BJ (cell line): Measurements from ENCODE around the gene FZD10. TPM values are rescaled to one million over a fixed set of nuclear protein-coding genes. Genes with fewer than 3 reads are reported as not detected.

Experiments used
- CTCF ChIA-PET: fragments of 350-600 bp; formaldehyde crosslinking; extraction: SDS; loops from one replicate; lab custom pipeline; 2021; ENCODE audit warnings: antibody characterized with exemption, inconsistent platforms; lab: Yijun Ruan, JAX
- POLR2A ChIA-PET: fragments of 300-600 bp; sonication (Branson Sonifier 250); formaldehyde crosslinking; extraction: SDS; loops from one replicate; lab custom pipeline; 2021; ENCODE audit warnings: antibody characterized with exemption; lab: Charles Lee
- DNase-seq: peaks from one replicate; pipeline ENCODE4 v3.0.0-alpha.2; 2011; ENCODE audit warnings: low read depth
- H3K27me3 ChIP-seq: 2 replicates; pipeline ENCODE4 v1.6.0; 2011; ENCODE audit warnings: low read length; ENCODE audit not compliant: control insufficient read depth, insufficient read depth
- H3K36me3 ChIP-seq: 2 replicates; pipeline ENCODE4 v1.5.1; 2011; ENCODE audit warnings: low read length; ENCODE audit not compliant: control insufficient read depth, insufficient read depth
- H3K4me3 ChIP-seq: 2 replicates; pipeline ENCODE4 v1.5.1; 2011; ENCODE audit warnings: low read depth, mild to moderate bottlenecking, control low read depth, low read length
- CTCF ChIP-seq: IDR thresholded peaks from 2 replicates; pipeline ENCODE4 v1.5.1; 2011; ENCODE audit warnings: low read depth, mild to moderate bottlenecking, control low read depth, inconsistent platforms, low read length, moderate library complexity; ENCODE audit not compliant: insufficient read depth
- polyA plus RNA-seq: library from polyadenylated mRNA; depleted of rRNA; stranded (reverse); fragments of >200 nt; gene quantifications from 2 replicates; pipeline ENCODE4 v1.2.3, GENCODE V29; 2011

FZD10 gene
- polyA plus RNA-seq, 1 experiment, result not detected

- ChIA-PET CTCF (no interaction called here), POLR2A (no interaction called here)
- DNase-seq, result no peak
- Histone ChIP-seq H3K27me3 (no peaks in the 10 kb centered on the region), H3K36me3 (no peaks in the 10 kb centered on the region), H3K4me3 (no peak overlapping the region)
- TF ChIP-seq CTCF, result no peak
These were observed 20.2 kb upstream of the FZD10 start for GRCh38 chr12:130141901-130142683.

- no peak for TF ChIP-seq CTCF
- ChIA-PET CTCF (no interaction called here), POLR2A (no interaction called here)
- Histone ChIP-seq H3K4me3 (no peak overlapping the region), H3K36me3 (no peaks in the 10 kb centered on the region), H3K27me3 (no peaks in the 10 kb centered on the region)
- no peak for DNase-seq
These were observed 19.5 kb upstream of the FZD10 start for GRCh38 chr12:130142736-130143135.

GRCh38 chr12:130143136-130143535 is 19.1 kb upstream of the FZD10 start:
- DNase-seq, result no peak
- ChIA-PET POLR2A (no interaction called here), CTCF (no interaction called here)
- TF ChIP-seq CTCF, result no peak
- Histone ChIP-seq H3K27me3 (no peaks in the 10 kb centered on the region), H3K4me3 (no peak overlapping the region), H3K36me3 (no peaks in the 10 kb centered on the region)

- Histone ChIP-seq H3K36me3 (no peaks in the 10 kb centered on the region), H3K27me3 (no peaks in the 10 kb centered on the region), H3K4me3 (no peak overlapping the region)
- DNase-seq, result no peak
- ChIA-PET POLR2A (no interaction called here), CTCF (no interaction called here)
- no peak for TF ChIP-seq CTCF
These were observed 18.0 kb upstream of the FZD10 start for GRCh38 chr12:130144256-130144655.

- Histone ChIP-seq H3K27me3 (no peaks in the 10 kb centered on the region), H3K36me3 (no peaks in the 10 kb centered on the region), H3K4me3 (no peak overlapping the region)
- ChIA-PET CTCF (no interaction called here), POLR2A (no interaction called here)
- no peak for TF ChIP-seq CTCF
- DNase-seq, result no peak
These were observed 16.5 kb upstream of the FZD10 start for GRCh38 chr12:130145731-130146130.
